ENCODE measurements around the gene NLGN1. TPM values are rescaled to one million over a fixed set of nuclear protein-coding genes. Genes with fewer than 3 reads are reported as not detected.
A peak's percentile ranks its signal among the peaks of the same experiment; 100 is the strongest.

The NLGN1 gene
- total RNA-seq, 1 experiment from 2014 or later = 20.7 TPM

DNA sequence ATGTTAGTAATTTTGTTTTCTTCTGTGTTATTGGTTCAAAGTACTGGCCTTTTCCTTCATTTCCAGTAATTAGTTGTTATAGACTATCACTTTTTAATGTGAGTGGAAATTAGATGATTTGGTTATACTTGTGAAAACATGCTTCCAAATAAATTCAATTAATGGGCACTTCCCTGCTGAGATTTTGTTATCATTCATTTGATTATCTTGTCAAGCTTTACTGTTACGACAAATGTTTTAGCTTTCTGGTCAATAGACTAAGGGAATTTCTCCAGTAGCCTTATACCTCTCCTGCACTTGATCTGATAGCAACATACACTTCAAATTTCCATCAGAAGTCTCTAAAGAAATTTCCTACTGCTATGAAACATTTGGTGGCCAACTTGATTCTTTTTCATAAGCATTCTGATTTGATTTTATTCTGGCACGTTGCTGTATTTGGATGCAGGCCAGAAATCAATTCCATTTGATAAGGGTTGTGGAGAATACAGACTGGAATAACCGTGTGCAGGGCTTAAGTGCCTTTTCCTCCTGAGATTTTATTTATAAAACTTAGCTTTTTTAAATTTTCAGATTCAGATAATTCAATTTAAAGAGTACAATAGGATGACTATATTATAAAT, 887.8 kb downstream of the NLGN1 start:
- H3K36me3 ChIP-seq = no peaks in the 10 kb centered on the region
- no peak overlapping the region for H3K4me3 ChIP-seq
- H3K9me3 ChIP-seq (replicated peaks) = no peaks in the 10 kb centered on the region
- H3K27me3 ChIP-seq = no peaks in the 10 kb centered on the region
- no peaks in the 10 kb centered on the region for H3K4me1 ChIP-seq
- DNase-seq = no peak
- no peak overlapping the region for H3K27ac ChIP-seq

DNA sequence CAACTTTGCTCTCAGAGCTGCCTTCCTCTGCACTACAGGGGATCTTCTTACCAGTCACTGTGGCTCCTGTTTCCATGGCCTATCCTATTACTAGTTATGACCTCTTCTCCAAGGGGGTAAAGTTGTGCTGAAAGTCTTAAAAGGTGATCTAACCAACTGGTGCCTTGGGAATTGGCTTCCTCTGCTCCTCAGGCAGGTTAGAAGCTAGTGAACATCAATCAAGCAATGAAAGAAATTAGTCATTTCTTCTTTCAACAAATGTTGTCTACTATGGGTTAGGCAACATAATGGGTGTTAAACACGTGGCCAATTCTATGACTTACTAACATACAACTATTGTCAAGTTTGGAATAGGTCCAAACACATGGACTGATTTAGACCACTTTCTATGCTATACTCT, 890.2 kb downstream of the NLGN1 start:
- H3K9me3 ChIP-seq (replicated peaks) = no peaks in the 10 kb centered on the region
- peak in 1 of 2 experiments; percentile 13 for DNase-seq
- H3K36me3 ChIP-seq = no peaks in the 10 kb centered on the region
- H3K27ac ChIP-seq = no peak overlapping the region
- no peaks in the 10 kb centered on the region for H3K27me3 ChIP-seq
- H3K4me3 ChIP-seq = no peak overlapping the region
- H3K4me1 ChIP-seq = no peaks in the 10 kb centered on the region

DNA sequence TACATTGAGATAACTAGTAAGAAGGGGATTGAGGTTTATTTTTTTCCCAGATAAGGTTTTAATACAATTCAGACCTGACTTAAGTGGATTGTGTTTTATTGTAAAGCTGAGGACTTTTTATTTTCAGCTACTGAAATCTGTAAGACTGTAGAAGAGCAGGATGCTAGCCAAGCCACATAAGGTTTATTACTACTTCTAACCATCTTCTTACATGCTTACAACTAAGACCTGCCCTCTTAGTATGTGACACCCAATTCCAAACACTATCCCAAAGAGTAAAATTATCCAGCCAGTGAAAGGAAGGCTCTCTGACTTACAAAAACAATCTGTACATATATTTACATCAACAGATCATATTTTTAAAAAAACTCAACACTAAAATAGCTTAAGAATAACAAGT, 897.1 kb downstream of the NLGN1 start:
- H3K4me3 ChIP-seq = no peak overlapping the region
- no peak for DNase-seq
- H3K27me3 ChIP-seq = no peaks in the 10 kb centered on the region
- H3K9me3 ChIP-seq (replicated peaks) = no peaks in the 10 kb centered on the region
- H3K27ac ChIP-seq = peak overlapping the region; percentile 82
- H3K36me3 ChIP-seq = no peaks in the 10 kb centered on the region
- peaks cover 17% of the 10 kb centered on the region for H3K4me1 ChIP-seq

DNA sequence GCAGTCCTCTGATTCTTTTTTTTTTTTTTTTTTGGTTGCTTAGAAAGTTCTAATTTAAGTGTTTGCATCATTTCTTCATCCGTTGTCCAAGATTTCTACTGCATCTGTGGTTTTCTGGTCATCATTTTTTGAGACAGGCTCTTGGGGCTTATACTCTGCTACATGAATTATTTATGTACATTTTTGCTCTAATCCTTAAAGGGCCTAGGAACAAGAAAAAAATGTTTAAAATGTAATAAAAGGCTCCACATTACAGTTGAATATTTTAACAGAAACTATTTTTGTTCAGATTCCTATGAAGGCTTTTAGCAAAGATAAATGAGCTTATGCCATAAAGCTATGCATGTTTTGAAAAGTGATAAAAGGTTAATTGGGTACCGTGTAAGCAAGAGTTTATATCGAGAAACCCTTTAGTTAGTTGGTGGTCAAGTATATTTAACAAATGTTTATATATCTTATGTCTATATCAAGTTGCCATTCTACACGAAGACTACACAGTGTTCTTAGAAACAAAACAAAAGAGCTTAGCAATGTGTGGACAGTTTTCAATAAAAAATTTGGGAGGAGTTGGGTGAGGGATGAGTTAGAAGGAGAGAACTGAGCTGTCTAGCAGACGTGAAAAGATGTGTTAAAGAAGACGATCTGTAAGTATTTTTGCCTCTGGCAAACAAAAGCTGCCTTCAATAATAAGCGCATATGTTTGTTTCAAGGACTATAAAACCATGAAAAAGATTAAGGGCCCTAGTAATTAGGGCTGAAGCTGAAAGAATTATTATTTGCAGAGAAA, 898.0 kb downstream of the NLGN1 start:
- peak overlapping the region; percentile 82 for H3K27ac ChIP-seq
- peaks cover 17% of the 10 kb centered on the region for H3K4me1 ChIP-seq
- no peaks in the 10 kb centered on the region for H3K9me3 ChIP-seq (replicated peaks)
- H3K4me3 ChIP-seq = peak overlapping the region; percentile 16; the same call in 1 of the 2 replicates
- no peaks in the 10 kb centered on the region for H3K36me3 ChIP-seq
- peak in 1 of 2 experiments; percentile 47 for DNase-seq
- H3K27me3 ChIP-seq = no peaks in the 10 kb centered on the region

DNA sequence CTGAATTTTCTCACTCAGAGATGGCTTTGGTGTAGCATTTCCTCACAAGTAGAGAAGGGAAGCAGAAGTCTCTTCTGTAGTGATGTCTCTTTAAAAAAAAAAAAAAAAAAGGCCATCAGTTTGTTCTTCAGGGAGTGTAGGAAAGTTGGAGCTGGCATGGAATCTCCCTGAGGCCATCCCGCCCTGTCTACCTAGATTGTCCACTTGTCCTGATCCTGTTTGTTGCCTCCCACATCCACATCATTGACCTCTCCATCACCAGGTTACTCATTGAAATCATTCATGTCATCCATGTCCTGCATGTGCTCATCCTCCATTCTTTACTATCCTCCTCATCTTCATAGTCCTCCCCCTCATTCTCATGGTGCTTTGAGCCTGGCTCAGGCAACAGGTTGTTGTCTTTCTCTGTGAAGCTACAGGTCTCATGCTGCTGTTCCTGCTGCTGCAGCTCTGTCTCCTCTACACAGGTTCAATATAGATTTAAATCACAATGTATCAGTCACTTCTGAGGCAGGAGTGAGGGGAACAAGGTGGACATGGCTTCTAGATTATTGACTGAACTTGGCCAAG, 905.3 kb downstream of the NLGN1 start:
- no peaks in the 10 kb centered on the region for H3K4me1 ChIP-seq
- H3K27ac ChIP-seq = no peak overlapping the region
- no peak overlapping the region for H3K4me3 ChIP-seq
- no peaks in the 10 kb centered on the region for H3K36me3 ChIP-seq
- H3K9me3 ChIP-seq (replicated peaks) = no peaks in the 10 kb centered on the region
- H3K27me3 ChIP-seq = no peaks in the 10 kb centered on the region
- DNase-seq = no peak

DNA sequence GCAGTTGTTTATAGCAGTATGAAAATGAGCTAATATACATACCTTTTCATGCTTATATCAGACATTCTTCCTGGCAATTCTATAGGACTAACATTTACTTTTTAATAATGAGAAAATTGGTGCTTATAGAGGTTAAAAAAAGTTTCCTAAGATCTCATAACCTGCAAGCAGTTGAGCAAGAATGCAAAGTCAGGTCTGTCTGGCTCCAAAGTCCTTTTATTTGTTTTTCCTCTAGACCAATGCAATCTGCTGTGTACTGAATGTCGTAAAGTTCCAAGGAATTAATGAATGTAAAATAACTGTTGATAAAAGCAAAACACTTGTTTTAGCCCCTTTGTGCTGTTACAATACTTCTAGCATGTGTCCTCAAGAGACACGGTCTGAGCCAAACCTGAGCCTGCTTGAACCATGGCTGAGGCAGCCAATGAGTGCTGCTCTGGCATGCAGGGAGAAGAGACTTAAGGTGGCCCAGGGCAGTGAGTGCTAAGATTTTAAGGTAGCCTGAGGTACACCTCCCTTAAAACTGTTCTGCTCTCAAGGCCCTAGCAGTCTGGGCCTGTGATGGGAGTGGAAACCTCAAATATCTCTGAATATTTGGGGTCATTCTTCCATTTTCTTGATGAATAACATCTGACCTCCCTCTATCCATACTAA, 906.5 kb downstream of the NLGN1 start:
- DNase-seq = no peak
- no peaks in the 10 kb centered on the region for H3K4me1 ChIP-seq
- no peaks in the 10 kb centered on the region for H3K36me3 ChIP-seq
- H3K27ac ChIP-seq = no peak overlapping the region
- H3K4me3 ChIP-seq = no peak overlapping the region
- H3K27me3 ChIP-seq = no peaks in the 10 kb centered on the region
- no peaks in the 10 kb centered on the region for H3K9me3 ChIP-seq (replicated peaks)

DNA sequence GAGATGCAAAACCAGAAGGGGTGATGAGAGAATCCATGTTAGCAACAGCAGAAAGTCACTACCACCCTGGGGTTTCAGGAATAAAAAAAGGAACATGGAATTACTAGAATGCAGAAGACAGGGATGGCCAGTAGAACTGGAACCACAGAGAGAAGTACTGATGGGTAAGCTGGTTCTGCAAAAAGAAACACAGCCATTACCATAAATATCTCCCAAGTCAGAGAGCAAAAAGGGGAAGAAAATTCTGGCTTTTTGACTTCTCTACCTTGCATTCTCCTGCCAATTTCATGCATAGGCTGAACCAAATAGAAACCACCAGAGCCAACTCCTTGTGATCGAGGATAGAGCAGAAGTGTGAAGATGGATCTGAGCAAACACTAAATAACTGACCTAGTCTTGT, 911.2 kb downstream of the NLGN1 start:
- Histone ChIP-seq H3K36me3 (no peaks in the 10 kb centered on the region), H3K4me3 (no peak overlapping the region), H3K9me3 (replicated peaks) (no peaks in the 10 kb centered on the region), H3K27ac (no peak overlapping the region), H3K4me1 (no peaks in the 10 kb centered on the region; the same call in 1 of the 2 replicates), H3K27me3 (no peaks in the 10 kb centered on the region)
- no peak for DNase-seq

DNA sequence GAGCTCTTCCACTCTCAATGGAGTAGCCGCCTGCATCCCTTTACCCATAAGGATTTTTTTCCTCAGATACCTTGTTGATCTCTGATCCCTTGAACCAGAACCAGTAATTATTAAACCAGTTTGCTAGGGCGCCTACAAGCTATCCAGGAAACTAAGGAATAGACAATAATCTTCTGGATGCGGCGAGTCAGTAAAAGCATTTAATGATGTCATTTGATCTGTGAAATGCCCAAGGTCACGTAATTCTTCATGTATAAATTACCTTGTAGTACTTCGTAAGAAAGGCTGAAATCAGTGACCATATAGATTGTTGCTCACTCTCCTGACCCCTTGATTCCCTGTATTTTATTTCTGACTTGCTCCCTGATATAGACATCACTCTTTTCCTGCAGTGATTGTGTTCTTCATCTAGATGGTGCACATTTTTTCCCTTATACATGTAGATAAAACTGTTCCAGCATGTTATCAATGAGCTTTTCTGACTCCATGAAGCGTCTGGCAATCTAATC, 913.0 kb downstream of the NLGN1 start:
- Histone ChIP-seq H3K9me3 (replicated peaks) (no peaks in the 10 kb centered on the region), H3K27me3 (no peaks in the 10 kb centered on the region), H3K36me3 (no peaks in the 10 kb centered on the region), H3K4me3 (no peak overlapping the region), H3K27ac (peak overlapping the region; percentile 38), H3K4me1 (no peaks in the 10 kb centered on the region; the same call in 1 of the 2 replicates)
- no peak for DNase-seq

DNA sequence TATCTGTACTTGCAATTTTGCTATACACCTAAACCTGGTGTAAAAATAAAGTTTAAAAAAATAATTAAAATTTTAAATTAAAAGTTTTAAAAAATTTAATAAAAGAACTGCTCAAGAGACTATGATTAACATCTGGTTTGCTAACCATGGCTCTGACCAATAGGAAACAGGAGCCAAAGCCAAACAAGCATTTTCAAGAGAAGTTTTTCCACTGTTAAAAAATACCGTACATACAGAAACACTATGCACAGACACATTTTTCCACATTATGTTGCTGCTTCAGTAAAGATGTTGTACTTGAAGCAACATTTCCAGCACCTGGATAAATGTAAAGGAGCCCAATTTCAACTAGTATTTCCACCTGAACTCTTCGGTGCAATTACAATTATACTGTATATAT, 917.7 kb downstream of the NLGN1 start:
- Histone ChIP-seq H3K27ac (no peak overlapping the region), H3K4me3 (no peak overlapping the region), H3K27me3 (no peaks in the 10 kb centered on the region)

DNA sequence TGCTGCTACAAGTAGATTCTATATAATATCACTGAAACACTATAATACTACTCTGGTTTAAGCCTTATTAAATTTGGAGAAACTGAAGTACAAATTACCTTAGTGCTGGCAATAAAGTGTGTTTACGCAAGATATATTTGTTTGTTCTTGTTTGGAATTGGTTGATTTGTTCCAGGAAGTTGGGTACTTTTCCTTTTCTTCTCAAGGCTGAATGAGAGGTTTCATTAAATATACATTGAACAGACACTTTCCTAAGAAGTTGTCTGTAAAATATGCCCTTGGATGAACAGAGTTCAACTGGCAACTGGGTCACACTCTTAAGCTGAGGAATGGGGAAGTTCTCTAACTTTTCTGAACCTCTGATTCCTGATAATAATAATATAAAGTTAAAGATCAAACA, 919.5 kb downstream of the NLGN1 start:
- Histone ChIP-seq H3K27ac (no peak overlapping the region), H3K4me1 (peaks cover 5% of the 10 kb centered on the region), H3K36me3 (no peaks in the 10 kb centered on the region), H3K9me3 (replicated peaks) (peaks cover 14% of the 10 kb centered on the region; the same call in 1 of the 2 replicates), H3K4me3 (no peak overlapping the region), H3K27me3 (no peaks in the 10 kb centered on the region)
- DNase-seq = no peak

More for the DNA sequence above, 917.7 kb downstream of the NLGN1 start:
- 0 out of 2 replicates have a peak, but pooled peaks cover 7% of the 10 kb centered on the region for H3K9me3 ChIP-seq (replicated peaks)
- peaks cover 5% of the 10 kb centered on the region for H3K4me1 ChIP-seq
- no peak for DNase-seq
- no peaks in the 10 kb centered on the region for H3K36me3 ChIP-seq

DNA sequence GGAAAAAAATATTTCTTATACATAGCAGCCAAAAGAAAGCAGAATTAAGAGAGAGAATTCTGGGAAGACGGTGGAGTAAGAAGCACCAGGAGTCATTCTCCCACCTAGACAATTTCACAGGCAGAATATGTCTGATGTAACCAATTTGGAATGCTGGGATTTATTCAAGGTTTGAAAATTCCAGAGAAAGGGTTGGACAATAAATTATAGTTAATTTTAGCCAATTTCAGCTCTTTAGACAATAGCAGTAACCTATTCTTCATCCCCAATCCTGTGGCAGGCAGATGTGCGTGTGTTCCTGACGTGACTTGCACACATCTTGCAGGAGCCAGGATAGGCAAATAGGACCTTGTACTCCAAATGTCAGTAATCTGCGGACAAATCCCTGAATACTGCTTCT, 920.6 kb downstream of the NLGN1 start:
- Histone ChIP-seq H3K27me3 (no peaks in the 10 kb centered on the region), H3K4me3 (no peak overlapping the region), H3K4me1 (peaks cover 5% of the 10 kb centered on the region), H3K9me3 (replicated peaks) (peaks cover 14% of the 10 kb centered on the region; the same call in 1 of the 2 replicates), H3K36me3 (no peaks in the 10 kb centered on the region), H3K27ac (no peak overlapping the region)
- DNase-seq = no peak

DNA sequence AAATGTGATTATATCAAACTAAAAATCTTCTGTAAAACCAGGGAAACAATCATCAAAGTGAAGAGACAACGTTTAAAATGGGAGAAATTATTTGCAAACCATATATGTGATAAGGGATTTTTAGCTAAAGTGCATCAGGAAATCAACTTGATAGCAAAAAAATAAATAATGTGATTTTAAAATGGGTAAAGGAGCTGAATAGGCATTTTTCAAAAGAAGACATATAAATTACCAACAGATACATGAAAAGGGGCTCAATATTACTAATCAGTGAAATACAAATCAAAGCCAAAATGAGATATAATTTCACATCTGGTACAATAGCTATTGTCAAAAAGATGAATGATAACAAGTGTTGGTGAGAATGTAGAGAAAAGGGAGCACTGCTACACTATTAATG, 924.0 kb downstream of the NLGN1 start:
- Histone ChIP-seq H3K9me3 (replicated peaks) (peaks cover 14% of the 10 kb centered on the region; the same call in 1 of the 2 replicates), H3K27me3 (no peaks in the 10 kb centered on the region), H3K36me3 (0 out of 2 replicates have a peak, but pooled peaks cover 2% of the 10 kb centered on the region), H3K4me1 (peaks cover 15% of the 10 kb centered on the region), H3K4me3 (no peak overlapping the region), H3K27ac (no peak overlapping the region)
- DNase-seq = no peak

DNA sequence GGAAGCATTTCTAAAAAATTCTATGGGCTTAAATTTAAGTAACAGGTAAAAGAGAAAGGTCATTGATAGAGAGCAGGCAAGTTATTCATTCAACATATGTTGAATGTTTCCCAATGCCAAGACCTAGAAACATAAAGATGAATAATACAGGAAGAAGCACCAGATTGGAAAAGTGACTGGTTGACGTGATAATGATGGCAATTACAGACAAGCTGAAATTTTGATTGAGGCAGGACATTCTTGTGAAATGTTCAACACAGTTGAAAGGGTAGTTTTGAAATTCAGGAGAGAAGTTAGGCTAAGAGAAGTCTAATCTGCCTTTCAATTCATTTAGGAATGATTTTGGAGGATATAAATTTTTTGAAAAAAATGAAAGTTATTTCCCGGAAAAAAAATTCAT, 925.2 kb downstream of the NLGN1 start:
- no peak for DNase-seq
- Histone ChIP-seq H3K9me3 (replicated peaks) (peaks cover 14% of the 10 kb centered on the region; the same call in 1 of the 2 replicates), H3K4me1 (peaks cover 10% of the 10 kb centered on the region; the same call in 1 of the 2 replicates), H3K4me3 (no peak overlapping the region), H3K27ac (no peak overlapping the region), H3K36me3 (0 out of 2 replicates have a peak, but pooled peaks cover 2% of the 10 kb centered on the region), H3K27me3 (no peaks in the 10 kb centered on the region)

DNA sequence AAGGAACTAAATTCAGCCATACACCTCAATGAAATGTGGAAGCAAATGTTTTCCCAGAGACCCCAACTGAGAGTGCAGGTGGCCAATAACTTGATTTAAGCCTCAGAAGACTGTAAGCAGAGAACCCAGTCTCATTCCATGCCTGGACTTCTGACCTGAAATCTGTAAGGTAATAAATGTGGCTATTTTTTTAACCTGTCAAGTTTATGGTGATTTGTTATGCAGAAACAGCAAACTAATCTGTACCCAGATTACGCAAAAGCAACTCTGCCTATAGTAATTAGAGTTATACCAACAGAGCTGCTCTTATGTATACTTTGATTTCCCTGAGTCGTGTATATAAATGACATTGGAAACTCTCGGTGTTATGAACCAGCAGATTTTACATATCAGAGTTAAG, 927.6 kb downstream of the NLGN1 start:
- H3K27me3 ChIP-seq = no peaks in the 10 kb centered on the region
- H3K36me3 ChIP-seq = 0 out of 2 replicates have a peak, but pooled peaks cover 2% of the 10 kb centered on the region
- H3K27ac ChIP-seq = peak overlapping the region; percentile 22
- no peak for DNase-seq
- peaks cover 24% of the 10 kb centered on the region for H3K4me1 ChIP-seq
- no peak overlapping the region for H3K4me3 ChIP-seq
- peaks cover 8% of the 10 kb centered on the region; the same call in 1 of the 2 replicates for H3K9me3 ChIP-seq (replicated peaks)

Data from SJCRH30 (cell line).